DND-41 (cell line): ENCODE data around the gene ETV4.

Source experiments
- ATAC-seq: fragments of 200-7000 bp; cut with Tn5 transposase; 3 replicates; pipeline ENCODE4 v1.9.1; 2021; ENCODE audit warnings: low read depth; ENCODE audit not compliant: insufficient read depth
- DNase-seq: peaks from one replicate; pipeline ENCODE4 v3.0.0-alpha.2; 2020
- H2AFZ ChIP-seq: 2 replicates; pipeline ENCODE4 v1.6.0; 2012; ENCODE audit warnings: low read depth, low read length
- H3K27ac ChIP-seq: 2 replicates; pipeline ENCODE4 v1.5.1; 2012; ENCODE audit warnings: low read length, inconsistent platforms
- H3K27me3 ChIP-seq: fragments of 200-600 bp; sonication (generic); 2 replicates; pipeline ENCODE4 v1.6.0; 2012; ENCODE audit warnings: low read length, mild to moderate bottlenecking, inconsistent platforms; ENCODE audit not compliant: insufficient read depth, poor library complexity
- H3K36me3 ChIP-seq: 2 replicates; pipeline ENCODE4 v1.5.1; 2012; ENCODE audit warnings: low read length, inconsistent platforms; ENCODE audit not compliant: insufficient read depth
- H3K4me1 ChIP-seq: 2 replicates; pipeline ENCODE4 v1.5.1; 2012; ENCODE audit warnings: mild to moderate bottlenecking, low read length; ENCODE audit not compliant: insufficient read depth
- H3K4me2 ChIP-seq: 2 replicates; pipeline ENCODE4 v1.6.0; 2012; ENCODE audit warnings: mild to moderate bottlenecking, moderate library complexity, low read length, inconsistent platforms; ENCODE audit not compliant: insufficient read depth
- H3K4me3 ChIP-seq, 2 experiments: fragments of 200-600 bp in 1 of 2; shearing (Covaris generic) in 1 of 2; 2 replicates each; pipeline ENCODE4 v1.5.1; 2012 to 2016; ENCODE audit warnings: inconsistent platforms in 2 of 2, low read length in 2 of 2, mild to moderate bottlenecking in 2 of 2, low read depth in 1 of 2, moderate library complexity in 1 of 2
- H3K79me2 ChIP-seq: 2 replicates; pipeline ENCODE4 v1.6.0; 2012; ENCODE audit warnings: low read length, inconsistent platforms; ENCODE audit not compliant: insufficient read depth
- H3K9ac ChIP-seq: 2 replicates; pipeline ENCODE4 v1.6.0; 2012; ENCODE audit warnings: low read depth, mild to moderate bottlenecking, inconsistent platforms, low read length, moderate library complexity
- H3K9me3 ChIP-seq: 2 replicates; pipeline ENCODE4 v1.5.1; 2012; ENCODE audit warnings: low read length, moderate library complexity, mild to moderate bottlenecking, inconsistent platforms; ENCODE audit not compliant: insufficient read depth, severe bottlenecking
- H4K20me1 ChIP-seq: 2 replicates; pipeline ENCODE4 v1.6.0; 2012; ENCODE audit warnings: low read length; ENCODE audit not compliant: insufficient read depth
- CTCF ChIP-seq: IDR thresholded peaks from 2 replicates; pipeline ENCODE4 v1.5.1; 2012; ENCODE audit warnings: borderline replicate concordance, low read length, moderate library complexity, mild to moderate bottlenecking; ENCODE audit not compliant: poor library complexity, severe bottlenecking; ENCODE audit errors: extremely low read depth
- EZH2 ChIP-seq: IDR thresholded peaks from 3 replicates; pipeline ENCODE4 v1.6.1; 2012; ENCODE audit warnings: borderline replicate concordance, low read depth, mild to moderate bottlenecking, moderate library complexity, low read length, inconsistent platforms; ENCODE audit not compliant: severe bottlenecking

Gene ETV4

GRCh38 chr17:43591001-43591400 is 44.9 kb upstream of the ETV4 start:
- Histone ChIP-seq H3K4me3 (no peak overlapping the region), H4K20me1 (no peaks in the 10 kb centered on the region), H3K9ac (no peak overlapping the region), H3K4me1 (no peaks in the 10 kb centered on the region), H3K27ac (no peak overlapping the region), H2AFZ (no peak overlapping the region), H3K9me3 (no peaks in the 10 kb centered on the region), H3K27me3 (no peaks in the 10 kb centered on the region), H3K36me3 (no peaks in the 10 kb centered on the region), H3K79me2 (no peaks in the 10 kb centered on the region), H3K4me2 (no peak overlapping the region)
- TF ChIP-seq CTCF = no peak
- no peak for ATAC-seq
- DNase-seq = no peak

GRCh38 chr17:43588664-43589435 is 42.7 kb upstream of the ETV4 start:
- Histone ChIP-seq H3K9me3 (no peaks in the 10 kb centered on the region), H4K20me1 (no peaks in the 10 kb centered on the region), H3K4me2 (no peak overlapping the region), H3K27ac (no peak overlapping the region), H3K9ac (no peak overlapping the region), H3K36me3 (no peaks in the 10 kb centered on the region), H2AFZ (no peak overlapping the region), H3K79me2 (no peaks in the 10 kb centered on the region), H3K4me1 (no peaks in the 10 kb centered on the region), H3K4me3 (no peak overlapping the region), H3K27me3 (peaks cover under 1% of the 10 kb centered on the region)
- TF ChIP-seq CTCF (no peak), EZH2 (no peak)
- ATAC-seq (no peak), DNase-seq (no peak)

- ATAC-seq = no peak
- no peak overlapping the region for H3K9ac ChIP-seq
- no peaks in the 10 kb centered on the region for H3K79me2 ChIP-seq
- no peak overlapping the region for H3K4me3 ChIP-seq
- no peak overlapping the region for H3K4me2 ChIP-seq
- H3K4me1 ChIP-seq = no peaks in the 10 kb centered on the region
- no peaks in the 10 kb centered on the region for H3K9me3 ChIP-seq
- H3K27ac ChIP-seq = no peak overlapping the region
- TF ChIP-seq EZH2 (no peak), CTCF (no peak)
- peaks cover 7% of the 10 kb centered on the region for H3K27me3 ChIP-seq
- no peak overlapping the region for H2AFZ ChIP-seq
- H4K20me1 ChIP-seq = no peaks in the 10 kb centered on the region
- no peaks in the 10 kb centered on the region for H3K36me3 ChIP-seq
- no peak for DNase-seq
Measured at GRCh38 chr17:43588121-43588520, 42.0 kb upstream of the ETV4 start.

GRCh38 chr17:43587647-43588046 is 41.5 kb upstream of the ETV4 start:
- no peak overlapping the region for H3K4me2 ChIP-seq
- H3K4me3 ChIP-seq = no peak overlapping the region
- peaks cover 7% of the 10 kb centered on the region for H3K27me3 ChIP-seq

More at GRCh38 chr17:43587647-43588046, 41.5 kb upstream of the ETV4 start:
- H3K9ac ChIP-seq = no peak overlapping the region
- H3K79me2 ChIP-seq = no peaks in the 10 kb centered on the region
- H2AFZ ChIP-seq = no peak overlapping the region
- no peaks in the 10 kb centered on the region for H4K20me1 ChIP-seq
- H3K9me3 ChIP-seq = no peaks in the 10 kb centered on the region
- no peak overlapping the region for H3K27ac ChIP-seq
- H3K36me3 ChIP-seq = no peaks in the 10 kb centered on the region
- ATAC-seq (no peak), DNase-seq (no peak)
- TF ChIP-seq EZH2 (no peak), CTCF (no peak)
- H3K4me1 ChIP-seq = no peaks in the 10 kb centered on the region
